ENCODE measurements around the gene TESMIN.

The TESMIN gene

DNA sequence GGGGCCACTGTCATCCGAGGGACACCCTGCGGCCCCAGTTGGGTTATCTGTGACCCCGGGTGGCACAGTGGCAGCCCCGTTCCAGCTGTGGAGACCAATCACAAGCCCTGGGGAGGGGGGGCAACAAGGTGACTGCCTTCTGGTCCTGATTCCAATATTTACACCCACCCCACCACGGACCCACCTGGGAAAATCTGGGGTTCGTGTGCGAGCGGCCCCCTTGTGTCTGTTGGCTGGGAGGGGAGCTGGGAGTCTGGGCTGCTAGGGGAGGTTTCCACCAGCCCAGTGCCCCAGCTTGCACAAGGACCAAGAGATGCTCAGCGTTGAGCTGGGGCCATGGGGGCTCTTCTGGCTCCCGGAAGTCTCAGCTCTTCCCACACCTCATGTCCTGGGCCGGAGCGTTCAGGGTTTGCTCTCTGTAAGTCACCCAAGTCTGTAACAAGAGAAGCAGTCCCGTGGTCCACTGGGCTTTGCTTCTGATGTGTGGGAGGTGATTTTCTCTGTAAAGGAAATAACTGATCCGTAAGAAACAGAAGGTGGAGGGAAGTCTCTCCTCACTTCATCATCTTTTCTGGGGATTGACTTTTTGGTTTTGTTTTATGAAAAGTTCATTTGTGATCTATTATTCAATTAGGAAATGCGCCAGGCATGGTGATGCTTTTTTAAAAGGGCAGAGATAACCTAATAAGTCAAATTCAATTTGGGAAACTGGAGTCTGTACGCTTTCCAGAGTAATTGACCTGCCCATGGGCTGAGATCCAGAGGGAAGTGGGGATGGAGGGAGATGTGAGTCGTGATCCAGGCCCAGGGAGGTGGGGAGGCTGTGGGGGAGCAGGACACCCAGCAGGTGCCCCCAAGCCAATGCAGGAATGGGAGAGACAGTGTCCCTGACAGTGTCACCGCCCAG lies 89.4 kb downstream of the TESMIN start:
- FAIRE-seq (no peak), DNase-seq (ENCODE audit: low spot score) (no peak)

DNA sequence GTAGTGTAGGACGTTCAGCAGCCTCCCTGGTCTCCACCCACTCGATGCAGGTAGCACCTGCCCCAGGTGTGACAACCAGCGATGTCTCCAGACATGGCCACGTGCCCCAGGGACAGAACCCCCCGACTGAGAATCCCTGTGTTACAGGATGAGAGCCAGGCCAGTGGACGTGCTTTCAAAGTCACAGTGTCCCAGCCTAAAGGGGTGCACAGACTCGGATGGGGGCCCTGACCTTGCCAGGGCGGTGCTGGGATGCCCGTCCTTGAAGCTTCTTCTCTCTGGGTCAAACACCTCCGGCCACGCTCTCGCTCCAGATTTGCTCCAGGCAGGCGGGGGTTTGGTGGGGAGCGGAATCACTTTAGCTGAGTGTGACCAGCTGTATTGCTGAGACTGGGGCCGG lies 90.3 kb downstream of the TESMIN start:
- DNase-seq (ENCODE audit: low spot score) (no peak), FAIRE-seq (no peak)

DNA sequence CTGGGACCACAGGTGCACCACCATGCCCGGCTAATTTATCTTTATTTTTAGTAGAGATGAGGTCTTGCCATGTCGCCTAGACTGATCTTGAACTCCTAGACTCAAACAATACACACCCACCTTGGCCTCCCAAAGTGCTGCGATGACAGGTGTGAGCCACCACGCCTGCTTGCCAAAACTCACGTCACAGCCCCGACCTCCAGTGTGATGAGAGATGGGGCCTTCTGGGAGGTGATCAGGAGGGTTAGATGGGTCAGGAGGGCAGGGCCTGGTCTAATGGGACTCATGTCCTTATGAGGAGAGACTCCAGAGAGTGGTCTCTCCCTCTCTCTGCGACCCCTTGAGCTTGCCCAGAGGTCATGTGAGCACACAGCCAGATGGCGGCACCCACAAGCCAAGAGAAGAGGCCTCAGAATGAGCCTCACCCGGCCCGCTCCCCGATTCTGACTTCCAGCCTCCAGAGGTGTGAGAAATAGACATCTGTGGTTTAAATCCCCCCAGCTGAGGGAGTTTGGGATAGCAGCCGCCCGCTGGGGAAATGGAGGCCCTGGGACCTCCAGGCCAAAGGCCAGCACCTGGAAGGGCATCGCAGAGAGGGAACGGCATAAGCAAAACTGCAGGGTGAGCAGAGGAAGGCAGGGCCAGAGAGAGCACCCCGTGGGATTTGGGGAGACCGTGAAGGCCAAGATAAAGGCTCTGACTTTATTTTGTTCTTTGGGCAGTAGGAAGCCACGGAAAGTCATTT lies 91.1 kb downstream of the TESMIN start:
- FAIRE-seq (no peak), DNase-seq (ENCODE audit: low spot score) (no peak)

- DNase-seq (ENCODE audit: low spot score) (peak; percentile 29), FAIRE-seq (no peak)
These were observed 92.0 kb downstream of the TESMIN start for GRCh38 chr11:68659158-68659921.

- FAIRE-seq (no peak), DNase-seq (ENCODE audit: low spot score) (no peak)
These were observed 92.7 kb downstream of the TESMIN start for GRCh38 chr11:68658661-68659060.

- DNase-seq (ENCODE audit: low spot score) (no peak), FAIRE-seq (no peak)
These were observed 93.2 kb downstream of the TESMIN start for GRCh38 chr11:68658097-68658496.
